ENCODE results near the gene PFKP. TPM values are rescaled to one million over a fixed set of nuclear protein-coding genes. Genes with fewer than 3 reads are reported as not detected.

The PFKP gene
- total RNA-seq, 1 donor from 2014 or later: 196 TPM

GRCh38 chr10:3043512-3044368 lies 23.6 kb upstream of the PFKP start:
- peaks cover 1% of the 10 kb centered on the region for H3K27me3 ChIP-seq (ENCODE audit: control insufficient read depth, insufficient read depth, low read length)
- no peaks in the 10 kb centered on the region for H3K36me3 ChIP-seq (ENCODE audit: control insufficient read depth, insufficient read depth, low read length)
- DNase-seq (ENCODE audit: low read depth) (peak; percentile 63), FAIRE-seq (no peak)
- no peak overlapping the region for H3K4me3 ChIP-seq (ENCODE audit: low read depth, low read length)
- peak; percentile 79 for TF ChIP-seq CTCF (IDR thresholded peaks at IDR 0.05; ENCODE audit: insufficient read depth, low read length, severe bottlenecking)

GRCh38 chr10:3045471-3046209 lies 21.7 kb upstream of the PFKP start:
- H3K4me3 ChIP-seq (ENCODE audit: low read depth, low read length): no peak overlapping the region

GRCh38 chr10:3046210-3046779 lies 21.1 kb upstream of the PFKP start:
- DNase-seq (ENCODE audit: low read depth): no peak
- H3K27me3 ChIP-seq (ENCODE audit: control insufficient read depth, insufficient read depth, low read length): peaks cover 1% of the 10 kb centered on the region
- no peak for FAIRE-seq
- no peak for TF ChIP-seq CTCF (IDR thresholded peaks at IDR 0.05; ENCODE audit: insufficient read depth, low read length, severe bottlenecking)
- H3K4me3 ChIP-seq (ENCODE audit: low read depth, low read length): no peak overlapping the region
- no peaks in the 10 kb centered on the region for H3K36me3 ChIP-seq (ENCODE audit: control insufficient read depth, insufficient read depth, low read length)

More at GRCh38 chr10:3045471-3046209, 21.7 kb upstream of the PFKP start:
- no peak for FAIRE-seq
- Histone ChIP-seq H3K27me3 (ENCODE audit: control insufficient read depth, insufficient read depth, low read length) (peaks cover 1% of the 10 kb centered on the region), H3K36me3 (ENCODE audit: control insufficient read depth, insufficient read depth, low read length) (no peaks in the 10 kb centered on the region)
- TF ChIP-seq CTCF (IDR thresholded peaks at IDR 0.05; ENCODE audit: insufficient read depth, low read length, severe bottlenecking): no peak
- DNase-seq (ENCODE audit: low read depth): peak; percentile 45

- no peak for DNase-seq (ENCODE audit: low read depth)
Observed at GRCh38 chr10:3046981-3047547, 20.3 kb upstream of the PFKP start.

GRCh38 chr10:3047596-3047995 lies 19.8 kb upstream of the PFKP start:
- Histone ChIP-seq H3K36me3 (ENCODE audit: control insufficient read depth, insufficient read depth, low read length) (no peaks in the 10 kb centered on the region), H3K4me3 (ENCODE audit: low read depth, low read length) (no peak overlapping the region), H3K27me3 (ENCODE audit: control insufficient read depth, insufficient read depth, low read length) (peaks cover 1% of the 10 kb centered on the region)
- TF ChIP-seq CTCF (IDR thresholded peaks at IDR 0.05; ENCODE audit: insufficient read depth, low read length, severe bottlenecking): no peak
- FAIRE-seq (no peak), DNase-seq (ENCODE audit: low read depth) (no peak)

More at GRCh38 chr10:3046981-3047547, 20.3 kb upstream of the PFKP start:
- FAIRE-seq: no peak
- TF ChIP-seq CTCF (IDR thresholded peaks at IDR 0.05; ENCODE audit: insufficient read depth, low read length, severe bottlenecking): no peak
- Histone ChIP-seq H3K4me3 (ENCODE audit: low read depth, low read length) (no peak overlapping the region), H3K27me3 (ENCODE audit: control insufficient read depth, insufficient read depth, low read length) (peaks cover 1% of the 10 kb centered on the region), H3K36me3 (ENCODE audit: control insufficient read depth, insufficient read depth, low read length) (no peaks in the 10 kb centered on the region)
